Gastrocnemius medialis (tissue), 4 donors: ENCODE results near the gene INF2. TPM values are rescaled to one million over a fixed set of nuclear protein-coding genes. Genes with fewer than 3 reads are reported as not detected.

ENCODE experiments used
- ATAC-seq, 2 donors: fragments of 150-250 bp; one replicate each; pipeline ENCODE4 v1.9.1; 2016
- DNase-seq, 2 donors: peaks; one replicate each; pipeline ENCODE4 v3.0.0-alpha.2; 2019
- H3K27ac ChIP-seq, 4 donors: fragments of 200-600 bp; sonication (generic); 1 replicate in 1 of 4; 2 replicates in 3 of 4; pipeline ENCODE4 v1.5.1; 2016 to 2018; ENCODE audit warnings: mild to moderate bottlenecking in 2 of 4, moderate library complexity in 1 of 4
- H3K27me3 ChIP-seq, 3 donors: fragments of 200-600 bp; sonication (generic) in 2 of 3; 1 replicate in 1 of 3; 2 replicates in 2 of 3; pipeline versions ENCODE4 v1.5.1 to v1.6.0; 2016 to 2019; ENCODE audit warnings: mild to moderate bottlenecking in 1 of 3, moderate library complexity in 1 of 3
- H3K36me3 ChIP-seq, 2 donors: fragments of 200-600 bp; sonication (generic) in 1 of 2; one replicate each; pipeline ENCODE4 v1.5.1; 2017 to 2018
- H3K4me1 ChIP-seq, 2 donors: fragments of 200-600 bp; sonication (generic) in 1 of 2; one replicate each; pipeline ENCODE4 v1.5.1; 2016 to 2017; ENCODE audit warnings: mild to moderate bottlenecking in 2 of 2
- H3K4me3 ChIP-seq, 4 donors: fragments of 200-600 bp; sonication (generic) in 3 of 4; 1 replicate in 1 of 4; 2 replicates in 3 of 4; pipeline ENCODE4 v1.5.1; 2016 to 2019; ENCODE audit warnings: mild to moderate bottlenecking in 2 of 4
- H3K9me3 ChIP-seq, 3 donors: fragments of 200-600 bp; sonication (generic) in 2 of 3; 1 replicate in 1 of 3; 2 replicates in 2 of 3; pipeline ENCODE4 v1.5.1; 2016 to 2019
- CTCF ChIP-seq, 5 experiments: fragments of 450-650 bp in 3 of 5; fragments of 200-600 bp in 2 of 5; sonication (generic) in 2 of 5; IDR thresholded peaks in 4 of 5; conservative IDR thresholded peaks in 1 of 5; 1 replicate in 4 of 5; 2 replicates in 1 of 5; pipeline ENCODE4 v1.5.1; 2016 to 2019; ENCODE audit warnings: antibody characterized with exemption in 5 of 5, mild to moderate bottlenecking in 3 of 5, moderate library complexity in 3 of 5
- POLR2A ChIP-seq, 2 donors: fragments of 450-650 bp; IDR thresholded peaks; one replicate each; pipeline ENCODE4 v1.6.1; 2017; ENCODE audit warnings: antibody characterized with exemption in 2 of 2, mild to moderate bottlenecking in 2 of 2, moderate library complexity in 2 of 2
- in situ Hi-C, 4 donors: fragments of 200-750 bp; cut with MboI; loops; one replicate each; pipeline versions ENCODE4 v1.15.0 to v1.8.0; 2017; ENCODE audit warnings: low sequenced_read_pairs in 4 of 4
- intact Hi-C: fragments of 100-400 bp; cut with DNase I; formaldehyde crosslinking; loops from one replicate; pipeline ENCODE4 v1.15.1; 2023; ENCODE audit warnings: low total_unique reads
- total RNA-seq, 4 donors: library from RNA; depleted of rRNA; stranded (reverse); fragments of >200 nt; gene quantifications; one replicate each; pipeline versions ENCODE4 v1.1.0 to v1.2.3, GENCODE V29; 2016

The INF2 gene
- total RNA-seq, 4 donors from 2014 or later, result 11.6 to 34.6 (median 19.7) TPM

- Histone ChIP-seq H3K4me1 (no peaks in the 10 kb centered on the region), H3K27me3 (peaks cover 8 to 13% (median 13%) of the 10 kb centered on the region in 3 donors), H3K27ac (no peak overlapping the region), H3K4me3 (no peak overlapping the region), H3K9me3 (no peaks in the 10 kb centered on the region), H3K36me3 (no peaks in the 10 kb centered on the region)
- ATAC-seq (no peak), DNase-seq (no peak)
- intact Hi-C loops (no loop called here), in situ Hi-C loops (no loop called here)
- TF ChIP-seq CTCF (IDR thresholded peaks at IDR 0.05 in 4 of 5, conservative IDR thresholded peaks at IDR 0.05 in 1 of 5) (no peak), POLR2A (IDR thresholded peaks at IDR 0.05) (no peak)
Measured at GRCh38 chr14:104657101-104657524, 32.3 kb upstream of the INF2 start.

GRCh38 chr14:104657563-104658324, 31.7 kb upstream of the INF2 start:
- ATAC-seq, result no peak
- no peaks in the 10 kb centered on the region for H3K36me3 ChIP-seq
- intact Hi-C loops (no loop called here), in situ Hi-C loops (no loop called here)
- H3K4me3 ChIP-seq, result no peak overlapping the region
- peaks cover 8 to 13% (median 13%) of the 10 kb centered on the region in 3 donors for H3K27me3 ChIP-seq
- H3K9me3 ChIP-seq, result no peaks in the 10 kb centered on the region
- DNase-seq, result no peak
- no peak for TF ChIP-seq POLR2A (IDR thresholded peaks at IDR 0.05)
- no peak for TF ChIP-seq CTCF (IDR thresholded peaks at IDR 0.05 in 4 of 5, conservative IDR thresholded peaks at IDR 0.05 in 1 of 5)
- H3K4me1 ChIP-seq, result no peaks in the 10 kb centered on the region
- no peak overlapping the region for H3K27ac ChIP-seq

DNA sequence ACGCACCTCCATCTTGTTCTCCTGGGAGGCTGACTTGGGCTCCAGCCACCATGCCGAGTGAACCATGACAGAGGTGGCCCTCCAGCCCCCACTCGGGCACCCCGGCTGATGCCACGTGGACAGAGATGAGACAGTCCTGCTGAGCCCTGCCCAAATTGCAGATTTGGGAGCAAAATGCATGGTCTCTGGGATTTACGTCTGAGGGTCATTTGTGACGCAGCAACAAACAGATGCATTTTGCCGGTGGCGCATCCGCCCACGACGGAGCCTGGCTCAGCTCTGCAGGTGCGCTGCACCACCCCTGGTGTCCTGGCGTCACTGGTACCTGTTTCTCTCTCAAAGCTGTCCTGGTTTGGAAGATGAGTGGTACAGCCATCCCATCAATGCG, 31.1 kb upstream of the INF2 start:
- no peak for DNase-seq
- TF ChIP-seq CTCF (IDR thresholded peaks at IDR 0.05 in 4 of 5, conservative IDR thresholded peaks at IDR 0.05 in 1 of 5), result no peak
- no peak for TF ChIP-seq POLR2A (IDR thresholded peaks at IDR 0.05)
- Histone ChIP-seq H3K4me1 (no peaks in the 10 kb centered on the region), H3K4me3 (no peak overlapping the region), H3K27me3 (peaks cover 8 to 13% (median 13%) of the 10 kb centered on the region in 3 donors), H3K36me3 (no peaks in the 10 kb centered on the region), H3K9me3 (no peaks in the 10 kb centered on the region), H3K27ac (no peak overlapping the region)
- in situ Hi-C loops, result no loop called here
- intact Hi-C loops, result no loop called here
- ATAC-seq, result no peak

DNA sequence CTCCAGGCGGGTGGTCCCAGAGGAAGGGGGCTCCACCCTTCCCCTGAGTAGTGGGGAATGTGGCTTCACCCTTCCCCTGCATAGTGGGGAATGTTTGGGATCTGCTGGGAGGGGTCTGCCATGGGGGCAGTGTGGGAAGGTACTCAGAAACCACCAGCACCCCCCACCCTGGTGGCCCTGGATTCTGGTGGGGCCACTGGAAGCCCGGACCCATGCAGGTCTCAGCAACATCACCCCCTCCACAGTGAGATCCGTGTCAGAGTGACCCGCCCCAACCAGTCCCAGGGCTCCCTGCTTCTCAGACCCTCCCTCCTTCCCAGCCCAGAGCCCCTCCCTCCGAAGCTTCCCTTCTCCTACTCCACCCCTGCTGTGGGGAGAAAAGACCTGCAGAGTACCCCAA, 30.3 kb upstream of the INF2 start:
- TF ChIP-seq CTCF (IDR thresholded peaks at IDR 0.05 in 4 of 5, conservative IDR thresholded peaks at IDR 0.05 in 1 of 5), result no peak
- TF ChIP-seq POLR2A (IDR thresholded peaks at IDR 0.05), result no peak
- H3K27me3 ChIP-seq, result peaks cover 8 to 13% (median 13%) of the 10 kb centered on the region in 3 donors
- no peaks in the 10 kb centered on the region for H3K36me3 ChIP-seq
- H3K4me1 ChIP-seq, result no peaks in the 10 kb centered on the region
- no peaks in the 10 kb centered on the region for H3K9me3 ChIP-seq
- no peak for ATAC-seq
- no peak overlapping the region for H3K4me3 ChIP-seq
- no peak overlapping the region for H3K27ac ChIP-seq
- DNase-seq, result no peak
- intact Hi-C loops (no loop called here), in situ Hi-C loops (no loop called here)
